NCI-H446 treated with DMSO at 0.1 percent for 48 hours (cell line): Measurements from ENCODE around the gene PHF24.

Experiments used
- DNase-seq: peaks from one replicate; lab custom pipeline; 2025; lab: John Stamatoyannopoulos, UW

The PHF24 gene

GRCh38 chr9:34983209-34983608, 25.1 kb downstream of the PHF24 start:
- no peak for DNase-seq

DNA sequence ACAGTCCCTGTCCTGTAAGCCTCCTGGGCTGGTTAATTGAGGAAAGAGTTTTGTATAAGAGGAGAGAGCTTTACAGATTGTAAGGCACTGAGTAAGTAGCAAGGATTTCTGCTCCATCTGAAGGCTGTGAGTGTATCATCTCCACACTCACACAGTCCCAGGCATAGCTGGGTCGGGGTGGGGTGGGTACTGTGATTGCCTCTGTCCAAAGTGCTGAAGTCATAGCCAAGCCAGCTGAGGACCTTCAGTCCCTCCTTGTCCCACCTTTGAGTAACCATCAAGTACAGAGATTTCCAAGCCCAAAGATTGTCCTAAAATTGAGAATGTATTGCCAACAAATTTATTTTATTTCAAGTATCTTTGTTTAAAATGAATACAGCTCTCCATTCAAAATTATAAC, 26.0 kb downstream of the PHF24 start:
- no peak for DNase-seq

DNA sequence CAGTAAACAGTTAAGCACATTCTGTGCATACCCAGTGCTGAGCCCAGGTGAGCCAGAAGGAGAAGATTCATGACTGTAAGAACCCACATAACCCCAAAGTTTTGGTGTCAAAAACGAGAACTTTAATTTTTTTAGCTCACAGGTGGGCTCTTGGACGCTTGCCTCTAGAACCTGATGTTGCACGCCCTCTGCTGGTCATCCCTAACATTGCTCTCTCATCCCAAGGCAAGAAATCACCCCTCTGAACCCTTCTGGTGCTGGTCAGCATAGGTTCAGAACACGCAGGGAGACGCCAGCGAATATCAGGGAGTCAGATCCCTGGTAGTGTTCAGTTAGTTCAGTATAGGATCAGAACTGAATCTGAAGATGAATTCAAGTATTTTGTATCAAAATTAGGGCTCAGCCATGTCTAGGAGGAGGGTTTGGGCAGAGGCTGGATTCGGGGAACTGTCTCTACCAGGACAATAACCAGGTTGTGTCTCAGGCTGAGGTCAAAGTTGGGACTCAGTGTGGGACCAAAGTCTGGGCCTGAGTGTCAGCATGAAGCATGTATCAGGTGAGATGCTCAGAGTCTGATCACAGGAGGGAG, 27.3 kb downstream of the PHF24 start:
- no peak for DNase-seq

- no peak for DNase-seq
Measured at GRCh38 chr9:34986540-34987047, 28.5 kb downstream of the PHF24 start.

GRCh38 chr9:34987160-34987901, 29.2 kb downstream of the PHF24 start:
- DNase-seq = no peak

DNA sequence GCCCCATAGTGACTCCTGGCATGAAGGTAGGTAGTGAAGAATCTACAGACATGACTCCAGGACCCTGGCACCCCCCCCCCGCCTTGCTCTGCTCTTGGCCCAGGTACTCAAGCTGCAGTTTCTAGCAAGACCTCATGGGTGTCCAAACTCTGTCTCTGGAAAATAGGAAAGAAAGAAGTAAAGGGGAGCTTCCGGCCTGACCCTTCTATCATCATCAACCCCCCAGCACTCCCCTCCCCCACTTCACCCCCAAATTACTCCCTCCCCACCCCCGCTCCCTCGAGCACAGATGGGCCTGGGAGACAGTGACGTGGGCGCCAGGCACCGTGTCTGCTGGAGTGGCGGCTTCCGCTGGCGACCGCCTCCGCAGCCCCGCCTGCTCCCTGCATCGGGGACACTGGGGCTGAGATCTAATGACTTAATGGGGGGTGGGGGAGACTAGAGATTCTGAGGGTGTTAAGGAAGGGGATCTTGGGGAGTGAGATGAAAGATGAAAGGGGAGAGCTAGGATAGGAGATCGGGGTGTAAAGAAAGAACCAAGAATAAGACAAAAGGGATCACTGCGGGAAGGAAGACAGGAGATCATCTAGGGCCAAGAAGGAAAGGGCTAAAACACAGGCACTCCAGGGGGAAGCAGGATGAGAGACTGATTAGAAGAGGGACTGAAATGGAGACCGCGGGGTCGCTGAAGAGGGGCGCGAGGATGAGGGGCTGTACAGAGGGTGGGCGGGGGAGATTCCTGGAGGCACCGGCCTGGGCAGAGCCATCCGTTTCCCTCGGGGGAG, 30.3 kb downstream of the PHF24 start:
- DNase-seq = no peak

DNA sequence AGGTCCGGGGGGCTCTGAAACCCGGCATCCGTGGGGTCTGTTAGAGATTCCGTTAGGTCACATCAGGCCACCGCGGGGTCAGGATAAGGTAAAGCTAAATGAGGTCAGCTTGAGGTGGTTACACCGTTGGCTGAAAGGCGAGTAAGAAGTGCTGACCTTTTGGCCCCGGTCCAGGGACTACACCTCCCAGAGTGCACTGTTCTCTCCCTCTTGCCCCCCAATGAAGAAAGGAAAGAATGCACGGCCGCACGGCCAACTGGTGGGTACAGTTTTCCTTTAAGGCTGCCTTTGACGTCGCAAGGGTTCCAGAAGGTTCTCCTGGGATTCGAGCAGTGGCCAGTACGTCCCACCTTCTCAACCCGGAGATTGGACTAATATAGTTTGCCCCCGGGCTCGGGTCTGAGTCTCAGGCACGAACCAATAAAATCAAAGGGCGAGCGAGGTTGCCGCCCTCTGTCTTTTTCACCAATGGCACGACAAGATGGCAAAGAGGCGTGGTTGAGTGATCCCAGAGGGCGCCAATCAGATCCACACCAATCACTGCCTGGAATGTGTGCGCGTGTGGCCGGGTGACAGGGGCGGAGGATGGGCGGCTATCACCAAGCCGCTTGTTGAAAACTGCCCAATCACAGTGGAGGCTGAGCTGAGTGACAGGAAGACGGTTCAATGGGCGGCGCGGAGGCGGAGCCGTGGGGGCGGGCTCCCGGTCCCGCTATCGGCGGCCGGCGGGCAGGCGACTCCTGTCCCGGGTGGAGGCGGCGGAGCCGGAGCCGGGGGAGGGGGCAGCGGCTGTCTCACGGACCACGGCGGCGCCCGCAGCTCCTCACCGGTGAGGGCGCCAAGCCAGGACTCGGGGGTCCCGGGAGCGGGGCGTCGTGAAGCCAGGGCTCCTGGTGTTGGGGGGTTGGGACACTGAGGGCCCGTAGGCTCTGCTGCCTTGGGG, 31.2 kb downstream of the PHF24 start, which contains the start of gene DNAJB5:
Gene DNAJB5, plus strand, starts transcription at position 743 of the 943 bp plus-strand sequence. CDS start 886 bp downstream, outside the sequence.
- peak; percentile 99 for DNase-seq

DNA sequence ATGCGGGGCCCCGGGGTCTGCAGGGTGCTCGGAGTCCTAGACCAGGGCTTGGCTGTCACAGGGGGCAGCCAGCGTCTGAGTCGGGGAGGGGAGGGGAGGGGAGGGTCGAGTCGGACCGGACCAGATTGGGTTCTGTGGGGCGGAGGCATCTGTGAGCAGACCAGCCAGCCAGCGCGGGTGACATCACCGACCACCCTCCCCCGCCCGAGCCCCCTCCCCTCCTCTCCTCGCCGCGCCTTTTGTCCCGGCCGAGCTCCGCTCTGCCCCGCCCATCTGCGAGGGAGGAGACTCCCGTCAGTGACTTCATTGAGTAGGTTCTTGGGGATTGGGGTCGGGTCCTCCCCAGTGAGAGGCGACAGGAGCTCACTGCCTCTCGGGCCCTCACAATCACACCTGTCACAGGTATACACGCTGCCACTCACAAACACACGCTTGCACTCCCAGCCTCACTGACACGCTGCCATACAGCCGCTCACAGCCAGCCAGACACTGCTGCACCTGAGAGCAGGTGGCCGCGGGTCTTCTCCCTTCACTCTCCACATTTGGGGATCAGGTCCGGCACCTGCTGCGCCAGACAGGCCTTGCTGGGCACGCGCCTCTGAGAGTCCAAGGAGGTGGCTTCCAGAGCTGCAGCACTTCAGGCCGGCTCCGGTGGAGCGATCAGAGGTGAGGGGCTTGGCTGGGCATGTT, 32.0 kb downstream of the PHF24 start:
- DNase-seq = peak; percentile 37

GRCh38 chr9:34990908-34991606, 33.0 kb downstream of the PHF24 start:
- DNase-seq = no peak

GRCh38 chr9:34991607-34992375, 33.7 kb downstream of the PHF24 start:
- DNase-seq = no peak

DNA sequence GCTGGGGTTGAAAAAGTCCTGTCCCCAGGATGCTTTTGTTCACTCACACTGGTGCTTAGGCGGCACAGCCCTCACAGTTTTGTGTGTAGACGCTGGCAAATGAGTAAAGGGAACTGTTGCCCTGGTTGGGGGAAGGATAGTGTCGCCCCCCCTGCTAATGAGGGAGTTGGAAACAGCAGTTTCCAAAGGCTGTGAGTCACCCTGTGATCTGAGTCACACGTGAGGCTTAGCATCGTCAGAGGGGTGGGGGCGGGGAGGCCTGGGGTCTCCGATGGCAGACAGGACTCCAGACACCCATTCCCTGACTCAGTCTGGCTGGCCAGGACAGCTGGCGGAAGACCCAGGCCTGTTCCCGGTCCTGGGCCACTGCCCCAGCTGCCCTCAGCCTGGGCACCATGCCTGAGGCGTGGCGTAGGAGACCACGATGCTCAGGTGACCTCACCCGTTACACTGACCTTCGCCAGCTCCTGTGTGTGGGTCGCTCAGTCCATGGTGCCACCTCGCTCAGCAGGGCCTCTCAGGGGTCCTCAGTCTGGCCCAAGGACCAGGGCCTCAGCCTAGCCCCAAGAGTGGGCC, 34.4 kb downstream of the PHF24 start:
- DNase-seq = no peak

GRCh38 chr9:34993502-34994259, 35.6 kb downstream of the PHF24 start:
- DNase-seq = no peak

DNA sequence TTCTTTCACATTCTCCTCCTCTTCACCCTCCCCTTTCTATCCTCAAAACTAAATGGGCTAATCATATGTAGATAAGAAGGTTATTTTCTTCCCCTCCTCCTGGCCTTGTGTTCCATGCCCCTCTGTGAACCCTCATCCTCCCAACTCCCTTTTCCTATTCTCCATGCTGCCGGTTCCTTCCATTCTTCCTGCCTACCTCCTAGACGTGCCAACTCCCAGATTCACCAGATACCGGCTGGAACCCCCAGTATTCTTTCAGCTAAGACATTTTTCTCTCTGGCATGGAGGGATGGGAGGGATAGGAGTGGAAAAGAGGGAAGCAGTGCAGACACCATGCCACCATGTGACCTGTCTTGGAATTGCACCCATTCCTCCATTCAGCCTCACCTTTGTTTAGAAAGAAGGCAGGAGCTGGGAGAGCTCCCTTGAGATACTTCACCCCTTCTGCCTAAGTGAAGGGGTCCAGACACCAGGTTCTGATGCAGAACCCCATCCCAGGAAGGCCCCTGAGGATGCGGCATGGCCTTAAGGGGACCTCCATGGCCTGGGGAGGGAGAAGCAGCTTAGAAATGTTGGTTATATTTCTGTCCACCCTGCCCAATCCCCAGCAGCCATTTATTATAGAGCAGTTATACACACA, 36.3 kb downstream of the PHF24 start:
- no peak for DNase-seq

- no peak for DNase-seq
Measured at GRCh38 chr9:34994900-34995669, 37.0 kb downstream of the PHF24 start.

DNA sequence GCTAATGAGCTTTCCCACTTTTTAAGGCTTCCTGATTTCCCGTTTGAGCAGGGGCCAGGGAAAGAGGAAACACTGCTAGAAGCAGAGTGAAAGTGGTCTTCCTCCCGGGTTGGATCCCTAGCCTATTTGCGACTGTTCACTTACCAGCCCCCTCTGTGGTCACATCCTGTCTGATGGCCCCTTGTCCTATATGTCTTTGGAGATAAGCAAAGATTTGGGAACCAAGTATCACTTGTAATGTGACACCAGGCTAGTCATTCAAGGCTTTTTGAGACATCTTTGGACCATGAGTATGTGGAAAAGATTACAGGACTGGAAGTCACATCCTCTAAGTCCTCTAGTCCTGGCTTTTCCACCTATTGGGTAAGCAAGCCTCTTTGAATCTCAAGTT, 37.6 kb downstream of the PHF24 start:
- DNase-seq = no peak

GRCh38 chr9:34996181-34996904, 38.3 kb downstream of the PHF24 start:
- DNase-seq = no peak

- no peak for DNase-seq
Measured at GRCh38 chr9:34996905-34997279, 38.8 kb downstream of the PHF24 start.
